Common myeloid progenitor, CD34-positive (primary cell): ENCODE measurements around the gene KLHL26.
A peak's percentile ranks its signal among the peaks of the same experiment; 100 is the strongest.
"Not testable (repeated sequence)": the region's sequence is repeated elsewhere in the genome, so short reads cannot be mapped to it uniquely, and the experiment has no call there.

Experiments
- CTCF ChIA-PET: fragments of 350-600 bp; sonication (Branson Sonifier 250); formaldehyde crosslinking; loops from one replicate; lab custom pipeline; 2021; ENCODE audit warnings: antibody characterized with exemption; lab: Charles Lee
- POLR2A ChIA-PET: fragments of 350-600 bp; sonication (Branson Sonifier 250); formaldehyde crosslinking; loops from one replicate; lab custom pipeline; 2021; ENCODE audit warnings: antibody characterized with exemption; lab: Charles Lee
- DNase-seq, 3 donors: peaks; one replicate each; pipeline versions ENCODE4 v3.0.0 to v3.0.0-alpha.2; 2013
- H3K27ac ChIP-seq, 2 experiments: 1 replicate in 1 of 2; 2 replicates in 1 of 2; pipeline ENCODE4 v1.7.0; 2013; ENCODE audit warnings: inconsistent platforms in 2 of 2, low read length in 2 of 2, mild to moderate bottlenecking in 2 of 2, low read depth in 1 of 2, moderate library complexity in 1 of 2; ENCODE audit not compliant: severe bottlenecking in 2 of 2, insufficient read depth in 1 of 2, poor library complexity in 1 of 2
- H3K27me3 ChIP-seq, 5 experiments: replicated peaks in 2 of 5; 1 replicate in 3 of 5; 2 replicates in 2 of 5; pipeline versions ENCODE4 v1.6.1 to v1.7.0; 2013; ENCODE audit warnings: low read length in 4 of 5, mild to moderate bottlenecking in 2 of 5, moderate library complexity in 2 of 5, inconsistent platforms in 1 of 5; ENCODE audit not compliant: insufficient read depth in 5 of 5, control insufficient read depth in 4 of 5
- H3K36me3 ChIP-seq, 4 experiments: 1 replicate in 2 of 4; 2 replicates in 2 of 4; pipeline versions ENCODE4 v1.6.1 to v1.7.0; 2013; ENCODE audit warnings: low read length in 3 of 4, control low read depth in 1 of 4, mild to moderate bottlenecking in 1 of 4; ENCODE audit not compliant: control insufficient read depth in 4 of 4, insufficient read depth in 4 of 4
- H3K4me1 ChIP-seq, 4 experiments: 1 replicate in 3 of 4; 2 replicates in 1 of 4; pipeline versions ENCODE4 v1.6.1 to v1.7.1; 2013; ENCODE audit warnings: low read length in 3 of 4, mild to moderate bottlenecking in 3 of 4, control low read depth in 1 of 4, inconsistent platforms in 1 of 4, moderate library complexity in 1 of 4; ENCODE audit not compliant: control insufficient read depth in 4 of 4, insufficient read depth in 4 of 4; ENCODE audit errors: control extremely low read depth in 1 of 4
- H3K4me3 ChIP-seq, 7 experiments: 1 replicate in 4 of 7; 2 replicates in 3 of 7; pipeline versions ENCODE4 v1.5.1 to v1.7.0; 2013; ENCODE audit warnings: mild to moderate bottlenecking in 7 of 7, low read length in 6 of 7, moderate library complexity in 6 of 7, inconsistent platforms in 2 of 7, low read depth in 2 of 7, control low read depth in 1 of 7; ENCODE audit not compliant: insufficient read depth in 4 of 7, control insufficient read depth in 1 of 7; ENCODE audit errors: extremely low read depth in 1 of 7
- H3K9me3 ChIP-seq, 5 experiments: 1 replicate in 4 of 5; 2 replicates in 1 of 5; pipeline versions ENCODE4 v1.6.1 to v1.7.1; 2013; ENCODE audit warnings: low read length in 4 of 5, mild to moderate bottlenecking in 2 of 5, inconsistent platforms in 1 of 5, low read depth in 1 of 5, moderate library complexity in 1 of 5; ENCODE audit not compliant: control insufficient read depth in 4 of 5, insufficient read depth in 2 of 5; ENCODE audit errors: control extremely low read depth in 1 of 5
- WGBS: methylation state at CpG from one replicate; pipeline ENCODE4 v1.1.5; 2013; ENCODE audit not compliant: insufficient coverage; 5-methylcytosine and 5-hydroxymethylcytosine counted together

KLHL26 gene

GRCh38 chr19:18590273-18591272 lies 46.3 kb upstream of the KLHL26 start:
- Histone ChIP-seq H3K4me1 (peaks cover 5 to 58% (median 44%) of the 10 kb centered on the region in 4 experiments), H3K36me3 (peaks cover 0 to 14% (median 7%) of the 10 kb centered on the region in 4 experiments), H3K27ac (peak overlapping the region in 1 of 2 experiments; percentile 22), H3K9me3 (no peaks in the 10 kb centered on the region), H3K27me3 (peaks cover 0 to 12% (median 6%) of the 10 kb centered on the region in 5 experiments), H3K4me3 (peak overlapping the region in 5 of 7 experiments; percentile 21 to 84 (median 78))
- WGBS, result 79% methylated on average over 38 of the region's 40 CpGs
- ChIA-PET CTCF (interaction anchor here (0.7 to 4.5 kb wide), 7 partner anchors 10 to 531 kb away, joined by 3 to 43 read pairs (median 5); partner anchors contain the start of gene UBA52), POLR2A (interaction anchor here (2.6 kb wide), 1 partner anchor 19 kb away, joined by 15 read pairs; the partner anchor contains the start of gene UBA52)
- DNase-seq, result peak; percentile 57 to 88 (median 75)

DNA sequence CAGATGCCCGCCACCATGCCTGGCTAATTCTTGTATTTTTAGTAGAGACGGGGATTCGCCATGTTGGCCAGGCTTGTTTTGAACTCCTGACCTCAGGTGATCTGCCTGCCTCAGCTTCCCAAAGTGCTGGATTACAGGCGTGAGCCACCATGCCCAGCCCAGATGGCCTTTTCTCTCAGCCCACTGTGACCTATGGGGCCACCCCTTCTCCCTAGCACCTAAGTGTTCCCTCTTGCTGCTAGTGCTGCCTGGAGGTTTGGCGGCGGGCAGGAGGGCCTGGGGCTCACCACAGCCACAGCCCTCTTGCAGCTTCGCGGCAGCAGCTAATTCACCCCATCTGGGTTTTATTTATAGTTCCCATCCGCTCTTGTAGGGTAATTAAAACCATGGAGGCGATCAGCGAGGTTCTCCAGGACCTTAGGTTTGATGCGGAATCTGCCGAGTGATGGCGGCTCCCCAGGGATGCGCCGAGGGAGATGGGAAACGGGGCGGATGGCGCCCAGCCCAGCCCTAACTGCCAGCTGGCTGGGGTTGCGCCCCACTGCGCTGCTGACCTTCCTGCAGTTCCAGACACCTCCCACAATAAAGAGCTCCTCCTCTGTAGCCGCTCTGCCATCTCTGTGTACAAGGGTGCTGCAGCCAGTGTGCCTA lies 45.0 kb upstream of the KLHL26 start:
- Histone ChIP-seq H3K4me3 (no peak overlapping the region), H3K9me3 (no peaks in the 10 kb centered on the region), H3K27ac (no peak overlapping the region), H3K27me3 (peaks cover 0 to 24% (median 8%) of the 10 kb centered on the region in 5 experiments), H3K4me1 (peaks cover 5 to 54% (median 47%) of the 10 kb centered on the region in 4 experiments), H3K36me3 (peaks cover 0 to 14% (median 7%) of the 10 kb centered on the region in 4 experiments)
- DNase-seq, result no peak
- ChIA-PET CTCF (interaction anchor here (0.6 to 4.5 kb wide), 9 partner anchors 8 to 420 kb away, joined by 3 to 43 read pairs (median 5); partner anchors contain the start of gene UBA52), POLR2A (interaction anchor here (0.6 kb wide), 1 partner anchor 15 kb away, joined by 4 read pairs; no protein-coding TSS in a partner anchor)
- 93% methylated on average over 19 of the region's 22 CpGs for WGBS

DNA sequence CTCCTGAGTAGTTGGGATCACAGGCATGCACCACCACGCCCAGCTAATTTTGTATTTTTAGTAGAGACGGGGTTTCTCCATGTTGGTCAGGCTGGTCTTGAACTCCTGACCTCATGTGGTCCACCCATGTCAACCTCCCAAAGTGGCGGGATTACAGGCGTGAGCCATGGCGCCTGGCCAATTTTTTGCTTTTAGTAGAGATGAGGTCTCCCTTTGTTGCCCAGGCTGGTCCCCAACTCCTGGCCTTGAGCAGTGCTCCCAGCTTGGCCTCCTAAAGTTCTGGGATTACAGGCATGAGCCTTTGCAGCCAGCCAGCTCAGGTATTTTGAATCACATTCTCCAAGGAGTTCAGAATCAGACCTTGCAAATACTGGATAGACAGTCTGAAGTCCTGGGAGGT lies 44.1 kb upstream of the KLHL26 start:
- peaks cover 0 to 14% (median 7%) of the 10 kb centered on the region in 4 experiments for H3K36me3 ChIP-seq
- DNase-seq, H3K9me3 ChIP-seq, H3K4me3 ChIP-seq, H3K27ac ChIP-seq, POLR2A ChIA-PET: not testable (repeated sequence)
- WGBS, result no CpG with 5 or more reads among the region's 5 CpGs
- H3K4me1 ChIP-seq, result peaks cover 5 to 54% (median 48%) of the 10 kb centered on the region in 4 experiments
- CTCF ChIA-PET, result interaction anchor here (1.1 to 2.4 kb wide), 10 partner anchors 21 to 256 kb away, joined by 3 to 12 read pairs (median 4); partner anchors contain the start of gene UBA52
- peaks cover 0 to 31% (median 8%) of the 10 kb centered on the region in 5 experiments for H3K27me3 ChIP-seq

GRCh38 chr19:18593367-18594095 lies 43.3 kb upstream of the KLHL26 start:
- Histone ChIP-seq H3K4me3 (peak overlapping the region in 1 of 7 experiments; percentile 55), H3K36me3 (peaks cover 0 to 14% (median 7%) of the 10 kb centered on the region in 4 experiments), H3K27ac (no peak overlapping the region), H3K4me1 (peaks cover 2 to 46% (median 40%) of the 10 kb centered on the region in 4 experiments), H3K9me3 (no peaks in the 10 kb centered on the region), H3K27me3 (peaks cover 0 to 39% (median 8%) of the 10 kb centered on the region in 5 experiments)
- 70% methylated on average over 18 of the region's 25 CpGs for WGBS
- no peak for DNase-seq
- CTCF ChIA-PET, result interaction anchor here (0.7 to 2.4 kb wide), 15 partner anchors 22 to 326 kb away, joined by 3 to 12 read pairs (median 4); partner anchors contain the start of genes COPE, DDX49 and UBA52
- POLR2A ChIA-PET, result no interaction called here

- 1% methylated on average over 40 of the region's 54 CpGs for WGBS
- ChIA-PET CTCF (interaction anchor here (0.6 to 2.4 kb wide), 14 partner anchors 22 to 1333 kb away, joined by 3 to 12 read pairs (median 4); partner anchors contain the start of genes COPE, DDX49 and UBA52), POLR2A (no interaction called here)
- H3K27me3 ChIP-seq, result peaks cover 0 to 44% (median 8%) of the 10 kb centered on the region in 5 experiments
- peaks cover 0 to 14% (median 7%) of the 10 kb centered on the region in 4 experiments for H3K36me3 ChIP-seq
- no peaks in the 10 kb centered on the region for H3K9me3 ChIP-seq
- DNase-seq, result peak; percentile 67 to 83 (median 83)
- H3K4me1 ChIP-seq, result peaks cover 2 to 43% (median 34%) of the 10 kb centered on the region in 4 experiments
- H3K27ac ChIP-seq, result no peak overlapping the region
- H3K4me3 ChIP-seq, result peak overlapping the region in 6 of 7 experiments; percentile 11 to 57 (median 40)
These were observed 42.6 kb upstream of the KLHL26 start for GRCh38 chr19:18594096-18594823.
